Measurements from ENCODE around the gene ARF5.

The ARF5 gene

DNA sequence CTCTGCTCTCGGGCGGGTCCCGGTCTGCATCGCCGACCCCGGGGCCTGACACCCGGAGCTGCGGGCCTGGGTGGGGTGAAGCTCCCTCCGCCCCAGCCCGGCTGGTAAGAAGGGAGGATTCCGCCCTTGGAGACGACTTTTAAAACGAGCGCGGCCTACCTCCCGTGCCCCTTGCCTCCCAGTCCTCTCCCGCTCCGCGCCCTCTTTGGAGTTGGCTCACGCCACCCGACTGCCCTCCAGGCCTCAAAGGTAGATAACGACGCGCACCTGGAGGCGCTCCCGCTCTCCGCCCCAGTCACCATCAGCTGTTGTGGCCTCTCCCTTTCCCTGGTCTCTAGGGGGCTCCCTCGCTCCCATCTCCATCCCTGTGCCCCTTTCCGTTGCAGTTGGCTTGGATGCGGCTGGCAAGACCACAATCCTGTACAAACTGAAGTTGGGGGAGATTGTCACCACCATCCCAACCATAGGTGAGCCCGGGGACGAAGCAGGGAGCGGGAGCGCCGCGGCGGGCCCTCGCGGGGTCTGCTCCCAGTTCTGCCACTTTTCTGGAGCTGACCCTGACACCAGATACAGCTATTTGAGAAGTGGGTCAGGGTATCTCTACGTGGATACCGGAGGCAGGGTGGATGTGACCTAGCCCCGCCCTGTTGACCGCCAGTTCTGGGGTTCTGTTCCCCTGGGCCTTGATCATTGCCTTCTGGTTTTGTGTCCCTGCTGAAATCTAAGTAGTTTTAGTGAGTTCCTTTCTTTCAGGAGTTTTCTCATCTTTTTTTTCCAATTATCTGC lies 679 bp downstream of the ARF5 start:
- DNase-seq, result peak; percentile 65

DNA sequence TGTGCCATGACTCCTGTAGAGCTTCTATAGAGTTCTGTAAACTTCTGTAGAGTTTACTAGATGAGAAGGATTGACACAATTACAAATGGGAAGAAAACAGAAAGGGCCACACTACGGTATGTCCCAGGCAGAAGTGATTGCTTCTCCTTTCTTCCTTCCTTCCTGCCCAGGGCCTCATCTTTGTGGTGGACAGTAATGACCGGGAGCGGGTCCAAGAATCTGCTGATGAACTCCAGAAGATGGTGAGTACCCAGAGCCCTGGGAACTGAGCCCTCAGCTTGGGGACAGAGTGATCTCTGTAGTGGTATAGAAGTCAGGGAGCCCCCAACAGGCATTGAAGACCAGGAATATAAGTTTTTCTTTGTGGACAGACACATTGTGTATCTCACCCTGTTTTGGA lies 1.7 kb downstream of the ARF5 start:
- no peak for DNase-seq

DNA sequence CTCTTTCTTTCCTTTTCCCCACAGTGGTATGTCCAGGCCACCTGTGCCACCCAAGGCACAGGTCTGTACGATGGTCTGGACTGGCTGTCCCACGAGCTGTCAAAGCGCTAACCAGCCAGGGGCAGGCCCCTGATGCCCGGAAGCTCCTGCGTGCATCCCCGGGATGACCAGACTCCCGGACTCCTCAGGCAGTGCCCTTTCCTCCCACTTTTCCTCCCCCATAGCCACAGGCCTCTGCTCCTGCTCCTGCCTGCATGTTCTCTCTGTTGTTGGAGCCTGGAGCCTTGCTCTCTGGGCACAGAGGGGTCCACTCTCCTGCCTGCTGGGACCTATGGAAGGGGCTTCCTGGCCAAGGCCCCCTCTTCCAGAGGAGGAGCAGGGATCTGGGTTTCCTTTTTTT lies 3.0 kb downstream of the ARF5 start:
- DNase-seq, result no peak

DNA sequence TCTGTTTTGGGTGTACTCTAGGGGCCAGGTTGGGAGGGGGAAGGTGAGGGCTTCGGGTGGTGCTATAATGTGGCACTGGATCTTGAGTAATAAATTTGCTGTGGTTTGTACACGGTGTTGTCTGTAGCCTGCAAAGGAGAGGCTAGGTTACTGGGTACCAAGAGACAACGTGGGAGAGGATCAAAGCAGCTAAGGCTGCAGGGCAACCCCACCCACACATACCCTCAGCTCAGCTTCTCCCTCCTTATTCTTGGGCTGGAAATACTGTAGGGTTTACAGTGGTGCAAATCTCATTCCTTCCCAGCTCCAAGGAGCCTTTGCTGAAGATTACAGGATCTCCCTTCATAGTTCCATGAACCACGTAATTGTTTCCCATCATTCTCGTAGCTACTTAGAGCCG lies 3.4 kb downstream of the ARF5 start:
- no peak for DNase-seq

DNA sequence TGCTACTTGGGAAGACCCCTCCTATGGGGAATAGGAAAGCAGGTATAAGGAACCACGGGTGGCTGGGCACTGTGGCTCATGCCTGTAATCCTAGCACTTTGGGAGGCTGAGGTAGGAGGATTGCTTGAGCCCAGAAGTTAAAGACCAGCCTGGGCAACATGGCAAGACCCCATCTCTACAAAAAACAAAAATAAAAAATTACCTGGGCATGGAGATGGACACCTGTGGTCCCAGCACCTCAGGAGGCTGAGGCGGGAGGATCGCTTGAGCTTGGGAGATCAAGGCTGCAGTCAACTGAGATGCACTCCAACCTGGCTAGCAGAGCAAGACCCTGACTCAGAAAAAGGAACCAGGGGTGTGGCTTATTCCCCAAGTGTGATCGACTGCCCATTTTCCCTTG lies 4.3 kb downstream of the ARF5 start:
- DNase-seq, result no peak

DNA sequence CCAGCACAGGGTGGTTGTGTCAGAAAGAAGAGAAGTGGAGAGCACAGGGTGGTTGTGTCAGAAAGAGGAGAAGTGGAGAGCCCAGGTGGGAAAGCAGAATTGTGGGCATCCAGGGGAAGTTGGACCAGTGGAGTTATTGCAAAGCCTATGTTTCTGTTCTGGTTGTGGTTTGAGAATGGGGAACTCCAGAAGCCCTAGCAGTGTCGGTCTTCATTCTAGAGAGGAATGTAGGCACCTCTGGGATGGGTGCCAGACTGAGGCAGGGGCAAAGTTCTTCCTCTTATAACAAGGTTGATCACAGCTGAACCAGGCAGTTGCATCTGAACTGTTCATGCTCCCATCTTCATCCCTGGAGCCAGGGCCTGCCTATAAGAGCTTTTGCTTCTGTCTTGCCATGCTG lies 6.3 kb downstream of the ARF5 start:
- no peak for DNase-seq

DNA sequence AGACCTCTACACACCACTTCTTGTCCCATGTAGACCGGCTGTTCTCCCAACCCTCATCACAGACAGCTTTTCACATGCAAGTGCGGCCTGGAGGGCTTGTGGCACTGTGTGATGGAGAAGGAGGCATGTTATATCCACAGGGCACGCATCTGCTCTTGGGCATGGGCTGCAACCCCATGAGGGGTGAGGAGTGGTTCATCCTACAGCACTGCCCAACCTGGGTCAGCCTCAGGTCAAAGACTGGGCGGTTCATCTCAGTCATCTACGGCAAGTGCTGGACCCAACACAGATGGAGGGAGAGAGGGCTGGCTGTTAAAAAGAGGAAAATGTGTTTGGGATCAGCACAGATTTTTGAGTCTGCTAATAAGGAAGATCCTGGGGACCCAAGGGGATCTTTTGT lies 7.5 kb downstream of the ARF5 start:
- DNase-seq, result no peak

DNA sequence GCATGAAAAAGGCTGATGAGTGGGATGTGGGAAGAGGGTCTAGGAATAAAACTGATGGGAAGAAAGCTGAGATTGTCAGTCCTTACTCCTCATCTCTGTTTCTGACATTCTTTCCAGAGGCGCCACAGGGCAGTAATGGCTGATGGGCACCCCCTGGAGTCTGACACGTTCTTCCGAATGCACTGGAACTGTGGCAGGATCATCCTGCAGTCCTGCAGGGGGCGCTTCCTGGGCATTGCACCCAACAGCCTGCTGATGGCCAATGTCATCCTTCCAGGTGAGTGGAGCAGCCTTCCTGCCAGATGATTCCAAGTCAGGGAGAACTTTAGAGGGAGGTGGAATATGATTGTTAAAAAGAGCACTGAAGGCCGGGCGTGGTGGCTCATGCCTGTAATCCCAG lies 10.1 kb downstream of the ARF5 start:
- no peak for DNase-seq

DNA sequence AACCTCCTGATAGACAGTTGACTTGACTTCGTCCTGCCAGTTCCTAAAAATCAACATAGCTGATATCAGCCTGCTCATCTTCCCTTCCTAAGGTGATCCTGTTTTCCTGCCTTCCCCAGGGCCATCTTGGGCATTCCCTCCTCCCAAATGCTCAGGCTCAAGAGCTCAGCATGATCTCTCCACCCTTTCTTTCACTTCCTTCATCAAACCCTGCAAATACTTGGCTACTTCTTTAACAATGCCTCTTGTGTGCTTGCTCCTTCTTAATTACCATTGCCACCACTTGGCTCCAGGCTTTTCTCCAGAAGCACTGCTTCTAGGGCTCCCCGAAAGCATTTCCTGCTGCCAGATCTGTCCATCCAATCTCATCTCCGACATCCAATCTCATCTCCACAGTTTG lies 12.7 kb downstream of the ARF5 start:
- no peak for DNase-seq

DNA sequence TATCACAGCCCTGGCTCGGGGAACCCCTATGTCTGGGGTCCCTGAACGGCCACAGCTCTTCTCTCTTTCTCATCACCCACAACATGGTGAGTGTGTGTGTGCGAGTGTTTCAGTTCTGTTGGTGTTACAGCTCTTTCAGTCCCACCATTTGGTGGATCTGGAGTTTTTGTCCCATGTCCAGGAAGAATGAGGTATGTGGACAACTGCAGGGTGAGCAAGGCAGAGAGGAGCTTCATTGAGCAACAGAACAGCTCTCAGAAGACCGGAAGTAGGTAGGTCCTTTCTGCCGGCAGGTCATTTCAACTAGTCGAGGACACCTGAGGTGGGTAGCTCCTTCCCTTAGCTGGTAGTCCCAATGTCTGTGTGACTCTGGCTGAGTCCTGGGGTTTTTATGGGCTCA lies 20.2 kb downstream of the ARF5 start:
- DNase-seq, result no peak

DNA sequence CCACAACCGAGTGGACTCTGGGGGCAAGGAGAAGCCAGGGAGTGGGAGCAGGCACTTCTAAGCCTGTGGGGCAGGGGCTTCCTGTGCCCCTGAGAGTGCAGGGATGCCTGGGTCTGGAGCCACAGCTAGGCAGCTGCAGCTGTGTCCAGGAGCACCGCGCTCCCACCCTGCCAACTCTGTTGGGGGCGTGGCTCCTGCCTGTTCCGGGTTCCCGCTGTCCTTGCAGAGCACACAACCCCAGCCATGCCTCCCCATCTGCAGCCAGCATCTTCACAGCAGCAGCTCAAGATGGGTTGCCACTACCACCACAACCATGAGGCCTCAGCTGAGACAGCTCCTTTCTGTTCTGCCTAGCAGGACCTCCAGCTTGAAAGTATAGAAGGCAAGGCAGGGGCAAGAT lies 21.1 kb downstream of the ARF5 start:
- no peak for DNase-seq

DNA sequence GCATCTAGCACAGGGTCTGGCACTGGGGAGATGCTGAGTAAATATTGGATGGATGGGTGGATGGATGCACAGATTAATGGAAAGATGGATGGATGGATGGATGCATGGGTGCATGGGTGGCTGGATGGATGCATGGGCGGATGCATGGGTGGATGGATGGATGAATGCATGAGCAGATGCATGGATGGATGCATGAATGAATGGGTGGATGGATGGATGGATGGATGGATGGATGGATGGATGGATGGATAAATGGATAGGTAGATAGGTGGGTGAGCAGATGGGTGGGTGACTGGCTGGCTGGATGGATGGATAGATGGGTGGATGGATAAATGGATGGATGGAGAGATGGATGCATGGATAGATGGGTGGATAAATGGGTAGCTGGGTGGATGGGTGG lies 24.1 kb downstream of the ARF5 start:
- no peak for DNase-seq

DNA sequence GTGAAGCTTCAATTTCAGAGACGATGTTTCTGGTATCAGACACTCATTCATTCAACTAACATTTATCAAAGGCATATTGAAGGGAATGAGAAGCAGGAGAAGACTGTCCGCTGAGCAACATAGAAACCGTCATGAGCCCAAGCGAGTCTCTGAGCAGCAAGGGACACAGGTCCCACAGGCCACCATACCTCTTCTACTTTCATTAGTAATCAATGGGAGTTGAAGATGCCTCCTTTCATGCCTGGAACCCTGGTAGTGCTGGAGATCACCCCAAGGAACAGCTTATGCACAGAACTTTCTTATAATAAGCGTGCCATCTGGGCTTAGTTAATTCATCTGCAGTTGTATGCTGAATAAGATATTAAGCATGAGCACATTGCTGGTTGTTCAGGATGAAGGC lies 28.5 kb downstream of the ARF5 start:
- DNase-seq, result no peak

DNA sequence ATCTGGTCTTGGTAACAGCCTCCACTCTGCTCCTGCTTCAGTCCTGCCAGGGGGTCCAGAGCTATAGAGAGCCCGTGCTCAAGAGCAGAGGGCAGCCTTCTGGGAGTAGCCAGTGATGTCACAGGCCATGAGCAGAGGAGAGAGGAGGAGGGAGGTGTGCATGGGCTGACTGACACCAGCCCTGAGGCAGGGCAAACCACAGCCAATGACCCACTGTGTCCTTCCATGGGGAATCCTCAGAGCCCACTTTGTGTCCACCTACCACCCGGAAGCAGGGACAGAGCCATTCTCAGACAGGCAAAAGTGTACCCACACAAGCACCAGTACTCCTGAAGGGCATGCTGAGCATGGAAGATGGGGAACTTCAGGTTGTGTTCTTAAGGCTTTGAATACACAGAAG lies 29.8 kb downstream of the ARF5 start, which contains the start of gene PAX4:
Gene PAX4, minus strand, starts transcription at position 101 of the 400 bp plus-strand sequence. CDS start 2,214 bp downstream, outside the sequence.
- no peak for DNase-seq

DNA sequence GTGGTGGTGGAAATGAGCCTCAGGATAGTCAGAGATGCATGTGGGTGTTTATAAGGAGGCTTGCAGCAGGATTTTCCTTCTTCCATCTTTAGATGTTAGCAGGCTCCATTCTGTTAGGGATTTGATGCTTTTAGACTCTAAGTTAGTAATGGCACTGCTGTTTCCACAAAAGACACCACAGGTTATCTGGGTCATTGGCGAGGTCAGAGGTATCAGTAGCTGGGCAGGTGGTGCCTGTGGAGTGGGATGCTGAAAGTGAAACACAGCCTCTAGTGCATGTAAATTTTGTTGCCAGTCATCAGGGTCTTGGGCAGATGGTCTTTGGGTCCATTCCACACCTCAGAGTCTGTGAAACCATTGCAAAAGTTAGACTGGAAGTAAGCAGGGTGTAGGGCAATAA lies 30.6 kb downstream of the ARF5 start:
- no peak for DNase-seq

DNA sequence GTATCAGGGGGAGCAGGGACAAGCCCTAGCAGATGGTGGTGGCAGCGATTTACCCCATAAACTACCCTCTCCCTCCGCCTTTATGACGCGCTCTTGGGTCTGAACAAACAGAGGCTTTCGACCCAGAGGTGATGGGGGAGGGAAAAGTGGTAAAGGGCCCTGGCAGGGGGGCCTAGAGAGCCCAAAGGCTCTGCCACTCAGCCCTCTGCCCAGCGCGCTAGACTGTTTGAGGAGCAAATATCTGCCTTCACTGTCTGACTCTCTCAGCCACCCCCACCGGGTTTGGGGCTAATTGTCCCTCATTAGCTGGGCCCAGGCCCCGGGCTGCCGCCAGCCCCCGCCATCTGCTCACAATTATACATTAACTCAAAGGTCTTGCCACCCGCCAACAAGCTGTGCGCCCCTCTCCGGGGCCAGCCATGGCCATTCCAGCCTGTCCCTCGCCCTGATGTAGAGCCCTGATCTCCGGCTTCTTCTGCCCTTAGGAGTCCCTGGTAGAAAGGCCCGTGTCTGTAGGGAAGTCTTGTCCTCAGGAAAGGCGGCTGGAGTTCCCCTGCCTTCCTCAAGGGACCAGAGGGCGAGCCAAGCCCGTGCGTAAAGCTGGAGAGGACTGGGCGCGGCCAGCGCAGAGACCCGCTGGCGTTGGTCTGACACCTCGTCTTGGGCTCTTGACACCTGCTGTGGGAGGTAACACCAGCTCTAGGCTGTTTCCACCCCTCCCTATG lies 31.6 kb downstream of the ARF5 start:
- DNase-seq, result no peak

DNA sequence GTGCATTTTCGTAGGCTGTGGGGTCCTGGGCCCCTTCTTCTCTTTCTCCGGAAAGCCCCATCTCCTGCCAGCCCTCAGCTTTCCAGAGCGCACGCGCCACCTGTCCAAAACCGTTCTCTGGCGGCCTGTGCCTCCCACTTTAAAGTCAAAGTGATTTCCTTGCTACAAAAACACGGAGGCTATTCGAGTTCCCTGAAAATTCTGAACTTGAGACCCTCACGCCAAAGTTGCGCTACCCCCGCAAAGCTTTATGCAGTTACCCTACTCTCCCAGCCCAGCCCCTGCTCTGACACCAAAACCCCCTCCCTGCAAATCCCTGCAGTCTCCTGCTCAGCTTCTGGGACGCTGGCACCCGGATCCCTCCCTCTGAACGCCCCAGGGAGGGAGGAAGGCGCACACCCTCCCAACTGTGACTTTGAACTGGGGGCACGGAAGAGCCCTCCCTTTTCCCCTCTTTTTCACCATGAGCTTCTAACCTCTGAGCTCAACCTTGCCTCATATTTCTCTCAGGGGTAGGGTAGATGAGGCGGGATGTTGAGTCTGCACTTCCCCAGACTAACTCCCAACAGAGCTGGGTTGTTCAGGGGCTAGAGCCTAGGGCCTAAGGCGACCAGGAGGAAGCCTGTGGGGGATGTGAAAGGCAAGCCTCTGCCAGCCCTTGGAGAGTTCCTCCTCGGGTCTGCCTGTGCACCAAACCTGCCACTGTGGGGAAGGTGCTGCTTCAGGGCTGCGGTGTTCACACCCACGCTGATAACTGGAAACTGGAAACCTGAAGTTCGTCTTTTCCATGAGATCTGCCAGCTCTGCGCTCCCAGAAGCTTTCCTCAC lies 32.4 kb downstream of the ARF5 start:
- DNase-seq, result no peak

DNA sequence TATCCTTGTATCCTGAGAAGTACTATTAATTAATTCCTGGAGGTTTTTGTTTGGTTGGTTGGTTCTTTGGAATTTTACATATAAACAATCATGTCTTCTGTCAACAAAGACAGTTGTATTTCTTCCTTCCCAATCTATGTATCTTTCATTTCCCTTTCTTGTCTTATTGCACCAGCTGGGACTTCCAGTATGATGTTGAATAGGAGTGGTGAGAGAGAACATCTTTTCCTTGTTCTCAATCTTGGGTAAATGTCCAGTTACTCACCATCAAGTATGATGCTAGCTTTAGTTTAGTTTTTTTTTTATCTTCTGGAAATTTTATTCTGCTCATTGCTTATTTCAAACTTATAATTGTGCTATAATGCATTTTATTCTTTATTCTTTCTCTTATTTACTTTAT lies 37.1 kb downstream of the ARF5 start:
- DNase-seq, result no peak

DNA sequence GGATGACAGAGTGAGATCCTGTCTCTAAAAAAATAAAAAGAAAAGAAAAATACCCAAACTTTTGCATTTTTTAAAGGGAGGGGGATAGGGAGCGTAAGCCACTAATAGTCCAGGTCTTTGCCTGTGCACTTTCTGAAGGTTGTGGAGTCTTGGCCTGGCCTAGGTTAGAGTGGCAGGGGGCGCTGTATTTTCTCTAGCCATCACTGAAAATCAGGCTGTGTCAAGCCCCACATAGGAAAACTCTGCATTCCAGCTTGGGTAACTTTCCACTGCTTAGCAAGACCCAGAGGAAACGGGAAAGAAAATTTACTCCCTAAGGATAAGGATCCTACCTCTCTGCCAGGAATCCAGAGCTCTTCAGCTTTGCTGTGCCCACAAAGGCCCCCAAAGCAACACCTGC lies 40.2 kb downstream of the ARF5 start:
- DNase-seq, result peak; percentile 11

DNA sequence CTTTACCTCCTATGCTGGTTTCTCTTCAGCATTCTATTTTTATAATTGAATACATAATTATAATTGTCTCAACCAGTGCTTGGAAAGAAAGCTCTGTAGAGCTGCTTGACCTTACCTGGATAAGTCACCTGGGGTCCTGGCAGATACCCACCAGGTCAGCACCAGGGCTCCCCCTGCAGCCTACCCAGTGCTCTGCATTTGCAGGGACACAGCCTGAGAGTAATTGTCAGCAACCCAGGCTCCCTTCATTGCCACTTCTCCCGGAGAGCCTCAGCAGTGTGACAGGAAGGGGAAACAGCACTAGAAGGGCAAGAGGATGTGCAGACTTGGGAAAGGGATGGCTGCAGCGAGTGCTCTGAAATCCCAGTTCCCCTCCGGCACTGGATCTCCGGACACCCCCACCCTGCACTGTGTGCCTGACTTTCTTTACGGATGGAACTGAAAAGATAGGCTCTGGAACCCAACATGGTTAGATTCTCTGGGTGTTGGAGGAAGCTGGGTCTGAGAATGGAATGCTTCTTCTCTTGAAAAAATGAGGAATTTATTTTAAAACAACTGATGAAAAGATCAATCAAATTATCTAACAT lies 41.1 kb downstream of the ARF5 start:
- no peak for DNase-seq

DNA sequence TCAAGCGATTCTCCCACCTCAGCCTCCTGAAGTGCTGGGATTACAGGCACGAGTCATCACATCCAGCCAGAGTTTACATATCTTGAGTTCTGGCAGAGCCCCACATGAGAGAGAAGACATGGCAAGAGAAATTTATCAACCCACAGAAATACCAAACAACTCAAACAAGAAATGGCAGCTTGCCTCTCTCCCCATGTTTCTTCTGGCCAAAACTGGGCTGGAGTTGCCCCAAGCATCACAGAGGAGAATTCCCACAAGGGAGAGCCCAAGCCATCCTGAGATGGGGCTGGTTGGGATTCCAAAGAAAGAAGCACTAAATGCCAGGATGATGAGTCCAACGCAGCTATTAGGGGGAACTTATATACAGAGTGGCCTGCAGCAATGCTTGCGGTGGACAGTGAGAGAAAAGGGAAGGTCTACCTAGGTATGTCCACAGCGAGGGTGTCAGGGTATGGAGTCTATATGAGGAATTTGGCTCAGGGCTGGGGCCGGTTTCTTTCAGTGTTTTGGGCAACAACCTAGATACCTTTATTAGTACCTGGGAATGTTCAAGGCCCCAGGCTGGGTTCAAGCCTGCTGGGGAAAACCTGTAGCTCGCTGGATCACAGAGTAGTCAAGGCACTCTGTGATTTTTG lies 44.2 kb downstream of the ARF5 start:
- DNase-seq, result peak; percentile 98

DNA sequence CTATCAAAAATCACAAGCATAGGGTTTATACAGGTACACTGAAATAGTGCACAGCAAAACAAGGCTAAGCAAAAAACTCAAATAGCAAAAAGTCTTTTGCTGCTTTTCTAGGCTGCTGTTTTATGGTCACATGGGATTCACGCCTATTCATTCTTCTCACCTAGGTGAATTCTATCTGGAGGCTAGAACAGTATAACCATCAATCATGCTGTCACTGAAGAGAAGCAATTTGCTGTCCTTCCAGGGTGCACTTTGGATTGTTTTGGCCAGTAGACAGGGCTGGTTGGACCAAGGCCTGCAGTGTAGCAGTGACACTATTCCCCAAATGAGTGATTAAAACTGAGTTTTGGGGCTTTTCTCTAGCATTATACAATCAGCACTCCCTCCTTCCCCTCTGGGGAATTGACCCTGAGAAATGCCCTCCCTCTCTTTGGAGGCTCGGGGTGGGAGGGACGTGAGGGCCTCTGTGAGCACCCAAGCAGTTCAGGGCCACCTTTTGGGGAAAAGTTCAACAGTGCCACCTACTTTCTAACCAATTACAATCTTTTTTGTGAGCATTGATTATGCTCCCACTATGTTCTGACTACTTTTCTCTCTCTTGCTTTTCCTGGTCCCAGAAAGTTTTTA lies 47.6 kb downstream of the ARF5 start:
- DNase-seq, result no peak

Data from fibroblast of skin of scalp (primary cell).